K562 (cell line): ENCODE measurements around the gene MAML3.

Source experiments
- FOXP1 ChIP-seq: sonication (generic); formaldehyde crosslinking; IDR thresholded peaks from 2 replicates; pipeline ENCODE4 v1.8.0; 2022; ENCODE audit warnings: mild to moderate bottlenecking, missing genetic modification reagents
- HDAC6 ChIP-seq: IDR thresholded peaks from 2 replicates; pipeline ENCODE4 v1.6.1; 2012; ENCODE audit warnings: low read depth, mild to moderate bottlenecking, control low read depth, inconsistent platforms, low read length, moderate library complexity
- KAT2B ChIP-seq: IDR thresholded peaks from one replicate; pipeline ENCODE4 v1.6.1; 2012; ENCODE audit warnings: low read depth, mild to moderate bottlenecking, control low read depth, inconsistent platforms, low read length, moderate library complexity
- KLF6 ChIP-seq: fragments of 250-450 bp; sonication (Bioruptor Pico); IDR thresholded peaks from 2 replicates; pipeline ENCODE4 v1.4.0; 2020; ENCODE audit warnings: mild to moderate bottlenecking, moderate library complexity, borderline replicate concordance
- PBX2 ChIP-seq, 2 experiments: IDR thresholded peaks in 1 of 2; conservative IDR thresholded peaks in 1 of 2; 2 replicates each; pipeline ENCODE4 v1.6.1; 2016; ENCODE audit warnings: low read depth in 2 of 2, mild to moderate bottlenecking in 1 of 2, missing compliant biosample characterization in 1 of 2, missing genetic modification characterization in 1 of 2, moderate library complexity in 1 of 2
- TSHZ1 ChIP-seq: fragments of 250-450 bp; sonication (Bioruptor Pico); IDR thresholded peaks from 2 replicates; pipeline ENCODE4 v1.4.0; 2020; ENCODE audit warnings: mild to moderate bottlenecking, moderate library complexity

GRCh38 chr4:140069066-140069465, 84.9 kb downstream of the MAML3 start:
- TF ChIP-seq TSHZ1 (no peak), KLF6 (CRISPR knock-in tag) (no peak), KAT2B (no peak), FOXP1 (CRISPR knock-in tag) (no peak), PBX2 (CRISPR knock-in tag; IDR thresholded peaks at IDR 0.05; ENCODE audit: low read depth) (no peak), PBX2 (tag; conservative IDR thresholded peaks at IDR 0.05; ENCODE audit: low read depth) (no peak), HDAC6 (no peak)
